NT2/D1 (cell line): Measurements from ENCODE around the gene CERS6.

ENCODE experiments used
- YY1 ChIP-seq: IDR thresholded peaks from 2 replicates; pipeline ENCODE4 v1.6.1; 2011; ENCODE audit not compliant: insufficient read length, insufficient read depth
- ZNF274 ChIP-seq: IDR thresholded peaks from 2 replicates; pipeline ENCODE4 v1.6.1; 2011; ENCODE audit warnings: mild to moderate bottlenecking, low read depth, low read length

GRCh38 chr2:168727904-168728470, 271.9 kb downstream of the CERS6 start:
- TF ChIP-seq ZNF274 (no peak), YY1 (no peak)
